Vagina (tissue), 2 donors: ENCODE data around the gene PRPF38B.

Source experiments
- POLR2A ChIP-seq, 2 donors: fragments of 450-650 bp; IDR thresholded peaks; one replicate each; pipeline ENCODE4 v1.6.1; 2017; ENCODE audit warnings: antibody characterized with exemption in 2 of 2, mild to moderate bottlenecking in 2 of 2, moderate library complexity in 2 of 2
- POLR2AphosphoS5 ChIP-seq, 2 donors: sonication (generic); formaldehyde crosslinking; IDR thresholded peaks; one replicate each; pipeline ENCODE4 v1.9.0; 2017; ENCODE audit warnings: antibody characterized with exemption in 2 of 2, mild to moderate bottlenecking in 2 of 2, low read depth in 1 of 2; ENCODE audit not compliant: insufficient read depth in 1 of 2
- TF ChIP-seq, protein P1 (sequence below), 3 experiments: fragments of 450-650 bp in 2 of 3; fragments of 200-600 bp in 1 of 3; sonication (generic) in 1 of 3; IDR thresholded peaks; one replicate each; pipeline ENCODE4 v1.5.1; 2017 to 2019; ENCODE audit warnings: antibody characterized with exemption in 3 of 3, mild to moderate bottlenecking in 2 of 3, moderate library complexity in 2 of 3

DNA sequence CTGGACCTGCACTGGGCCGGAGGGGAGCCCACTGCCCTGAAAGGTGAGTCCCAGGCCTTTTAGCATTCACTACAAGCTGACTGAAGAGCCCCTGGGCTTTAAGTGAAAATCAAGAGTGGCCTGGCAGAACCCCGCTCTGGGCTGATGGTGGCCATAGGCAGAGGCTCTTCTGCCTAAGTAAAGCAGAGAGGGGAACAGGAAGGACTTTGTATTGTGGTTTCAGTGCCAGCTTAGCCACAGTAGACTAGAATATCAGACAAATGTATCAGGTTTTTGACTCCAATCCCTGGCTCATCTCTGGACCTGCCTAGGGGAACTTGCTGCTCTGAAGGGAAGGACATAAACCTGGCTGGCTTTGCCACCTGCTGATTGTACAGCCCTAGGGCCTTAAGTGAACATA is 21.0 kb upstream of the PRPF38B start:
- TF ChIP-seq, protein P1, sequence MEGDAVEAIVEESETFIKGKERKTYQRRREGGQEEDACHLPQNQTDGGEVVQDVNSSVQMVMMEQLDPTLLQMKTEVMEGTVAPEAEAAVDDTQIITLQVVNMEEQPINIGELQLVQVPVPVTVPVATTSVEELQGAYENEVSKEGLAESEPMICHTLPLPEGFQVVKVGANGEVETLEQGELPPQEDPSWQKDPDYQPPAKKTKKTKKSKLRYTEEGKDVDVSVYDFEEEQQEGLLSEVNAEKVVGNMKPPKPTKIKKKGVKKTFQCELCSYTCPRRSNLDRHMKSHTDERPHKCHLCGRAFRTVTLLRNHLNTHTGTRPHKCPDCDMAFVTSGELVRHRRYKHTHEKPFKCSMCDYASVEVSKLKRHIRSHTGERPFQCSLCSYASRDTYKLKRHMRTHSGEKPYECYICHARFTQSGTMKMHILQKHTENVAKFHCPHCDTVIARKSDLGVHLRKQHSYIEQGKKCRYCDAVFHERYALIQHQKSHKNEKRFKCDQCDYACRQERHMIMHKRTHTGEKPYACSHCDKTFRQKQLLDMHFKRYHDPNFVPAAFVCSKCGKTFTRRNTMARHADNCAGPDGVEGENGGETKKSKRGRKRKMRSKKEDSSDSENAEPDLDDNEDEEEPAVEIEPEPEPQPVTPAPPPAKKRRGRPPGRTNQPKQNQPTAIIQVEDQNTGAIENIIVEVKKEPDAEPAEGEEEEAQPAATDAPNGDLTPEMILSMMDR (IDR thresholded peaks at IDR 0.05) = no peak
- TF ChIP-seq POLR2A (IDR thresholded peaks at IDR 0.05) = no peak
- no peak for TF ChIP-seq POLR2AphosphoS5 (IDR thresholded peaks at IDR 0.05; ENCODE audit: insufficient read depth in 1 of 2, low read depth in 1 of 2)
